Measurements from ENCODE around the gene TENT5A.
"Not testable (repeated sequence)": the region's sequence is repeated elsewhere in the genome, so short reads cannot be mapped to it uniquely, and the experiment has no call there.

TENT5A gene

GRCh38 chr6:81752084-81752920 lies at the start of gene TENT5A:
TENT5A (minus strand) TSS chr6:81752681; CDS start chr6:81752141, 540 bp downstream.
- peak; percentile 87 for DNase-seq

GRCh38 chr6:81801489-81801888 lies 49.0 kb upstream of the TENT5A start:
- DNase-seq: no peak

GRCh38 chr6:81800666-81801065 lies 48.2 kb upstream of the TENT5A start:
- DNase-seq: no peak

GRCh38 chr6:81799323-81799722 lies 46.8 kb upstream of the TENT5A start:
- DNase-seq: no peak

GRCh38 chr6:81797591-81797990 lies 45.1 kb upstream of the TENT5A start:
- no peak for DNase-seq

- DNase-seq: no peak
Measured at GRCh38 chr6:81795890-81796289, 43.4 kb upstream of the TENT5A start.

GRCh38 chr6:81793821-81794475 lies 41.5 kb upstream of the TENT5A start:
- DNase-seq: no peak

- DNase-seq: no peak
Measured at GRCh38 chr6:81792826-81793225, 40.3 kb upstream of the TENT5A start.

GRCh38 chr6:81791756-81792155 lies 39.3 kb upstream of the TENT5A start:
- no peak for DNase-seq

- no peak for DNase-seq
Measured at GRCh38 chr6:81790034-81790433, 37.6 kb upstream of the TENT5A start.

- no peak for DNase-seq
Measured at GRCh38 chr6:81789291-81789690, 36.8 kb upstream of the TENT5A start.

- DNase-seq: no peak
Measured at GRCh38 chr6:81788748-81789147, 36.3 kb upstream of the TENT5A start.

GRCh38 chr6:81787313-81788068 lies 35.0 kb upstream of the TENT5A start:
- no peak for DNase-seq

GRCh38 chr6:81786150-81786549 lies 33.7 kb upstream of the TENT5A start:
- no peak for DNase-seq

GRCh38 chr6:81785377-81785776 lies 32.9 kb upstream of the TENT5A start:
- DNase-seq: no peak

GRCh38 chr6:81783893-81784292 lies 31.4 kb upstream of the TENT5A start:
- no peak for DNase-seq

GRCh38 chr6:81781624-81782023 lies 29.1 kb upstream of the TENT5A start:
- DNase-seq: no peak

- DNase-seq: no peak
Measured at GRCh38 chr6:81777586-81778268, 25.2 kb upstream of the TENT5A start.

- not testable (repeated sequence) for DNase-seq
Measured at GRCh38 chr6:81776219-81776618, 23.7 kb upstream of the TENT5A start.

GRCh38 chr6:81774542-81774941 lies 22.1 kb upstream of the TENT5A start:
- no peak for DNase-seq

- DNase-seq: no peak
Measured at GRCh38 chr6:81773887-81774286, 21.4 kb upstream of the TENT5A start.

GRCh38 chr6:81772741-81773140 lies 20.3 kb upstream of the TENT5A start:
- DNase-seq: peak; percentile 71

GRCh38 chr6:81771097-81771496 lies 18.6 kb upstream of the TENT5A start:
- no peak for DNase-seq

All from T1000 (cell line).